ENCODE measurements around the gene SH3RF1.

DNA sequence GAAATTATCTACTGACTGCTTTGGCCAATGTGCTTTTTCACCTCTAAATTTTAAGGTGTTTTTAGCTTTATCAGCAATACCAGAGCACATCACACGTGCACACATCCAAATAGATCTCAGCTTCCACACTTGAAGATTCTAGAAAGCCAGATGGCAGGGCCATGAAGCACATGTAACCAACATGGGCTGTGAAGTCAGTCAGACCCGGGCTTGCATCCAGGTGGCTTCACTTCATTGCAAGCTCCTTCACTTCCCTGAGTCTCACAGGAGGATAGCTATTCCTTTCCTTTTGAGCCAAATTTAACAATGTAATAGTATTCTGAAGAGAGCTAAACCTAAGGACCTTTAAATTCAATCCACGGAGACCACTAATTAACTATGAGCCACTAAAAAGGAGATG is 86.5 kb downstream of the SH3RF1 start:
- TF ChIP-seq, protein P1, sequence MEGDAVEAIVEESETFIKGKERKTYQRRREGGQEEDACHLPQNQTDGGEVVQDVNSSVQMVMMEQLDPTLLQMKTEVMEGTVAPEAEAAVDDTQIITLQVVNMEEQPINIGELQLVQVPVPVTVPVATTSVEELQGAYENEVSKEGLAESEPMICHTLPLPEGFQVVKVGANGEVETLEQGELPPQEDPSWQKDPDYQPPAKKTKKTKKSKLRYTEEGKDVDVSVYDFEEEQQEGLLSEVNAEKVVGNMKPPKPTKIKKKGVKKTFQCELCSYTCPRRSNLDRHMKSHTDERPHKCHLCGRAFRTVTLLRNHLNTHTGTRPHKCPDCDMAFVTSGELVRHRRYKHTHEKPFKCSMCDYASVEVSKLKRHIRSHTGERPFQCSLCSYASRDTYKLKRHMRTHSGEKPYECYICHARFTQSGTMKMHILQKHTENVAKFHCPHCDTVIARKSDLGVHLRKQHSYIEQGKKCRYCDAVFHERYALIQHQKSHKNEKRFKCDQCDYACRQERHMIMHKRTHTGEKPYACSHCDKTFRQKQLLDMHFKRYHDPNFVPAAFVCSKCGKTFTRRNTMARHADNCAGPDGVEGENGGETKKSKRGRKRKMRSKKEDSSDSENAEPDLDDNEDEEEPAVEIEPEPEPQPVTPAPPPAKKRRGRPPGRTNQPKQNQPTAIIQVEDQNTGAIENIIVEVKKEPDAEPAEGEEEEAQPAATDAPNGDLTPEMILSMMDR (IDR thresholded peaks at IDR 0.05 in 2 of 3, conservative IDR thresholded peaks at IDR 0.05 in 1 of 3; ENCODE audit: borderline replicate concordance in 1 of 3, insufficient read depth in 1 of 3, low read depth in 2 of 3, low read length in 2 of 3): no peak
- no peak for TF ChIP-seq POLR2A (IDR thresholded peaks at IDR 0.05; ENCODE audit: borderline replicate concordance, extremely low read depth, insufficient read depth, insufficient read length)
- TF ChIP-seq RAD21 (IDR thresholded peaks at IDR 0.05; ENCODE audit: low read depth): no peak
- TF ChIP-seq, protein P2, sequence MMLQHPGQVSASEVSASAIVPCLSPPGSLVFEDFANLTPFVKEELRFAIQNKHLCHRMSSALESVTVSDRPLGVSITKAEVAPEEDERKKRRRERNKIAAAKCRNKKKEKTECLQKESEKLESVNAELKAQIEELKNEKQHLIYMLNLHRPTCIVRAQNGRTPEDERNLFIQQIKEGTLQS (IDR thresholded peaks at IDR 0.05): no peak
- no peak for TF ChIP-seq ZNF274 (IDR thresholded peaks at IDR 0.05; ENCODE audit: low read depth, low read length)
- no peak for TF ChIP-seq YY1 (IDR thresholded peaks at IDR 0.05; ENCODE audit: extremely low read depth, insufficient replicate concordance, low read depth, low read length)
- TF ChIP-seq EZH2 (IDR thresholded peaks at IDR 0.05): no peak
- TF ChIP-seq, protein P3, sequence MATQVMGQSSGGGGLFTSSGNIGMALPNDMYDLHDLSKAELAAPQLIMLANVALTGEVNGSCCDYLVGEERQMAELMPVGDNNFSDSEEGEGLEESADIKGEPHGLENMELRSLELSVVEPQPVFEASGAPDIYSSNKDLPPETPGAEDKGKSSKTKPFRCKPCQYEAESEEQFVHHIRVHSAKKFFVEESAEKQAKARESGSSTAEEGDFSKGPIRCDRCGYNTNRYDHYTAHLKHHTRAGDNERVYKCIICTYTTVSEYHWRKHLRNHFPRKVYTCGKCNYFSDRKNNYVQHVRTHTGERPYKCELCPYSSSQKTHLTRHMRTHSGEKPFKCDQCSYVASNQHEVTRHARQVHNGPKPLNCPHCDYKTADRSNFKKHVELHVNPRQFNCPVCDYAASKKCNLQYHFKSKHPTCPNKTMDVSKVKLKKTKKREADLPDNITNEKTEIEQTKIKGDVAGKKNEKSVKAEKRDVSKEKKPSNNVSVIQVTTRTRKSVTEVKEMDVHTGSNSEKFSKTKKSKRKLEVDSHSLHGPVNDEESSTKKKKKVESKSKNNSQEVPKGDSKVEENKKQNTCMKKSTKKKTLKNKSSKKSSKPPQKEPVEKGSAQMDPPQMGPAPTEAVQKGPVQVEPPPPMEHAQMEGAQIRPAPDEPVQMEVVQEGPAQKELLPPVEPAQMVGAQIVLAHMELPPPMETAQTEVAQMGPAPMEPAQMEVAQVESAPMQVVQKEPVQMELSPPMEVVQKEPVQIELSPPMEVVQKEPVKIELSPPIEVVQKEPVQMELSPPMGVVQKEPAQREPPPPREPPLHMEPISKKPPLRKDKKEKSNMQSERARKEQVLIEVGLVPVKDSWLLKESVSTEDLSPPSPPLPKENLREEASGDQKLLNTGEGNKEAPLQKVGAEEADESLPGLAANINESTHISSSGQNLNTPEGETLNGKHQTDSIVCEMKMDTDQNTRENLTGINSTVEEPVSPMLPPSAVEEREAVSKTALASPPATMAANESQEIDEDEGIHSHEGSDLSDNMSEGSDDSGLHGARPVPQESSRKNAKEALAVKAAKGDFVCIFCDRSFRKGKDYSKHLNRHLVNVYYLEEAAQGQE (IDR thresholded peaks at IDR 0.05; ENCODE audit: low read depth): no peak
- TF ChIP-seq SIN3A (IDR thresholded peaks at IDR 0.05; ENCODE audit: low read depth): no peak
